ENCODE measurements around the gene RPL34.

DNA sequence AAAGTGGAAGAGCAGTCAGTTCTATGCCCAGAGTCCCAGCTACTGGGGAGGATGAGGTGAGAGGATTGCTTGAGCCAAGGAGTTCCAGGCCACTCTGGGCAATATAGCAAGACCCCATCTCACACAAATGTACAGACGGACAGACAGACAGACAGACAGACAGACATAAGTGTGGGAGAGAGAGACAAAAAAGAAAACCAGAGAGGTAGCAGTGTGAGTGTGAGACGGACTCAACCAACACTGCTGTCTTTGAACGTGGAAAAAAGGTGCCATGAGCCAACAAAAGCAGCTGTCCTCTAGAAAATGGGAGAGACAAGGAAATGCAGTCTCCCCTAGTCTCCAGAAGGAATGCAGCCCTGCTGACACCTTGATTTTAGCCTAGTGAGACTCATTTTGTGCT lies 18.2 kb upstream of the RPL34 start:
- TF ChIP-seq, protein P1, sequence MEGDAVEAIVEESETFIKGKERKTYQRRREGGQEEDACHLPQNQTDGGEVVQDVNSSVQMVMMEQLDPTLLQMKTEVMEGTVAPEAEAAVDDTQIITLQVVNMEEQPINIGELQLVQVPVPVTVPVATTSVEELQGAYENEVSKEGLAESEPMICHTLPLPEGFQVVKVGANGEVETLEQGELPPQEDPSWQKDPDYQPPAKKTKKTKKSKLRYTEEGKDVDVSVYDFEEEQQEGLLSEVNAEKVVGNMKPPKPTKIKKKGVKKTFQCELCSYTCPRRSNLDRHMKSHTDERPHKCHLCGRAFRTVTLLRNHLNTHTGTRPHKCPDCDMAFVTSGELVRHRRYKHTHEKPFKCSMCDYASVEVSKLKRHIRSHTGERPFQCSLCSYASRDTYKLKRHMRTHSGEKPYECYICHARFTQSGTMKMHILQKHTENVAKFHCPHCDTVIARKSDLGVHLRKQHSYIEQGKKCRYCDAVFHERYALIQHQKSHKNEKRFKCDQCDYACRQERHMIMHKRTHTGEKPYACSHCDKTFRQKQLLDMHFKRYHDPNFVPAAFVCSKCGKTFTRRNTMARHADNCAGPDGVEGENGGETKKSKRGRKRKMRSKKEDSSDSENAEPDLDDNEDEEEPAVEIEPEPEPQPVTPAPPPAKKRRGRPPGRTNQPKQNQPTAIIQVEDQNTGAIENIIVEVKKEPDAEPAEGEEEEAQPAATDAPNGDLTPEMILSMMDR (IDR thresholded peaks at IDR 0.05): no peak
- no peak for TF ChIP-seq POLR2A (IDR thresholded peaks at IDR 0.05)

All from uterus (tissue), 2 donors.